ENCODE results near the gene LCP2. TPM values are rescaled to one million over a fixed set of nuclear protein-coding genes. Genes with fewer than 3 reads are reported as not detected.

Gene LCP2
- total and polyA plus RNA-seq, 2 experiments from 2014 or later = 0.80 TPM; not detected in 1

DNA sequence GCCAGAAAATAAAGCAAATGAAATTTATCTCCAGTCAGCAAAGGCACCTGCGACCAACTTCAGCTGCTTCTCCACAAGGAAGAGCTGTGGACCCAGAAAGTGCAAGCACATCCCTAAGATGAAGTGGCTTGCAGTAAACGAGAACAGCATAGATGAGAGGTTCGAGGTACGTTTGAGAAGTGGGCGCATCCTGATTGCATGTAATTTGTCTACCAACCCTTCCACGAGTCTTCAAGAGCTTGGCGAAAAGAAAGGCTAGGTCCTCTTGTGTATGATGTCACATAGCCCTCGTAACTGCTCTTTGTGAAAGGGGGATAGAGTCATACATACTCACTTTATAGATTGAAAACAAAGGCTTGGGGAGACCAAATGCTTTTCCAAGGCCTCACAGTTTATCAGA, 6.0 kb upstream of the LCP2 start:
- no peak for TF ChIP-seq EZH2 (IDR thresholded peaks at IDR 0.05; ENCODE audit: borderline replicate concordance)
- no peak for TF ChIP-seq EZH2phosphoT487 (IDR thresholded peaks at IDR 0.05; ENCODE audit: low read depth, severe bottlenecking, unreplicated experiment)
- TF ChIP-seq CTCF (IDR thresholded peaks at IDR 0.05; ENCODE audit: poor library complexity) = no peak
- no peaks in the 10 kb centered on the region for H3K27me3 ChIP-seq
- no peaks in the 10 kb centered on the region for H3K9me2 ChIP-seq (replicated peaks; ENCODE audit: insufficient read depth)
- whole genome bisulfite sequencing (ENCODE audit: low lambda C conversion rate, missing lambda C conversion rate) = 88% methylated on average over 8 of the region's 8 CpGs
- no peaks in the 10 kb centered on the region for H3K4me1 ChIP-seq (ENCODE audit: insufficient read depth)
- no peaks in the 10 kb centered on the region for H3K9me3 ChIP-seq (ENCODE audit: low read depth)
- H3K27ac ChIP-seq = no peak overlapping the region
- no peaks in the 10 kb centered on the region for H3K79me2 ChIP-seq
- H3K36me3 ChIP-seq (replicated peaks; ENCODE audit: insufficient read depth, low read depth) = no peaks in the 10 kb centered on the region
- no peak for DNase-seq (ENCODE audit: low spot score)
- no peak overlapping the region for H3K4me3 ChIP-seq
- H3K4me2 ChIP-seq = no peak overlapping the region
- no peak overlapping the region for H2AFZ ChIP-seq
- no peaks in the 10 kb centered on the region for H4K20me1 ChIP-seq (ENCODE audit: insufficient read depth, poor library complexity, severe bottlenecking)

GRCh38 chr5:170302653-170303501, 5.3 kb upstream of the LCP2 start:
- H3K79me2 ChIP-seq = no peaks in the 10 kb centered on the region
- no peaks in the 10 kb centered on the region for H3K9me2 ChIP-seq (replicated peaks; ENCODE audit: insufficient read depth)
- H3K9me3 ChIP-seq (ENCODE audit: low read depth) = no peaks in the 10 kb centered on the region
- no peak overlapping the region for H2AFZ ChIP-seq
- DNase-seq (ENCODE audit: low spot score) = no peak
- 75% methylated on average over 16 of the region's 17 CpGs for WGBS (ENCODE audit: low lambda C conversion rate, missing lambda C conversion rate)
- no peak overlapping the region for H3K27ac ChIP-seq
- H3K4me1 ChIP-seq (ENCODE audit: insufficient read depth) = no peaks in the 10 kb centered on the region
- no peak for TF ChIP-seq CTCF (IDR thresholded peaks at IDR 0.05; ENCODE audit: poor library complexity)
- no peak for TF ChIP-seq EZH2 (IDR thresholded peaks at IDR 0.05; ENCODE audit: borderline replicate concordance)
- no peak overlapping the region for H3K4me3 ChIP-seq
- no peaks in the 10 kb centered on the region for H4K20me1 ChIP-seq (ENCODE audit: insufficient read depth, poor library complexity, severe bottlenecking)
- no peaks in the 10 kb centered on the region for H3K36me3 ChIP-seq (replicated peaks; ENCODE audit: insufficient read depth, low read depth)
- H3K4me2 ChIP-seq = no peak overlapping the region
- no peaks in the 10 kb centered on the region for H3K27me3 ChIP-seq

DNA sequence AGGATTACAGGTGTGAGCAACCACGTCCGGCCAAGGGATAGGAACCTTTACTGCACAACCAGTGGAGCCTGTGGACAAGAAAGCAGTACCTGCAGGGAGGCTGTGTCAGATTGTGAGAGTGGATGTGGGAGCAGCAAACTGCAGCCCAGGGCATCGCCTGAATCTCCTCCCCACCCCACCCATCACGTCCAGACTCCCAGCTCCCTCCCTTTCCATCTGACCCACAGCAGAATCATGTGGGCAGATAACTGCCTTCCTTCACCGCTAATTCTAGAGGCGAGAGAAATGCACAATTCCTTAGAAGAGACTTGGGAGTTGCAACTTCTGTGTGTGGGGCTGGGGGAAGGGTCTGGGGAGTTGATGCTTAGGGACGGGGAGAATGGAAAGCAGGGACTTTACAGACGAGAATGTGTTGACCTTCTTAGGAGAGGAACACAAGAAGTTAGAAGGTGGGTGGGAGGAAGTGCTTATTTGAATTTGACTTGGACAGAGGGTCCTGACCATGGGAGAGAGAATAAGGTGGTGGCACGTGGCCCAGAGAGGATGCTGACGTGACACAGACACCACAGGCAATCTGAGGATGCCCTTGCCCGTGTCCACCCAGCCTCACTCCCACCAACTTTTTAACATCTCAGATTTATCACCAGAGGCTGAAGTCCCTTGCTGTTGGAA, 4.5 kb upstream of the LCP2 start:
- no peaks in the 10 kb centered on the region for H3K27me3 ChIP-seq
- no peaks in the 10 kb centered on the region for H3K9me3 ChIP-seq (ENCODE audit: low read depth)
- H3K9me2 ChIP-seq (replicated peaks; ENCODE audit: insufficient read depth) = no peaks in the 10 kb centered on the region
- no peaks in the 10 kb centered on the region for H4K20me1 ChIP-seq (ENCODE audit: insufficient read depth, poor library complexity, severe bottlenecking)
- no peak overlapping the region for H3K4me2 ChIP-seq
- H2AFZ ChIP-seq = no peak overlapping the region
- H3K27ac ChIP-seq = no peak overlapping the region
- H3K4me3 ChIP-seq = no peak overlapping the region
- 86% methylated on average over 11 of the region's 11 CpGs for WGBS (ENCODE audit: low lambda C conversion rate, missing lambda C conversion rate)
- DNase-seq (ENCODE audit: low spot score) = no peak
- TF ChIP-seq EZH2 (IDR thresholded peaks at IDR 0.05; ENCODE audit: borderline replicate concordance) (no peak), EZH2phosphoT487 (IDR thresholded peaks at IDR 0.05; ENCODE audit: low read depth, severe bottlenecking, unreplicated experiment) (no peak), CTCF (IDR thresholded peaks at IDR 0.05; ENCODE audit: poor library complexity) (no peak)
- no peaks in the 10 kb centered on the region for H3K4me1 ChIP-seq (ENCODE audit: insufficient read depth)
- H3K79me2 ChIP-seq = no peaks in the 10 kb centered on the region
- no peaks in the 10 kb centered on the region for H3K36me3 ChIP-seq (replicated peaks; ENCODE audit: insufficient read depth, low read depth)

All from hepatocyte (in vitro differentiated cells).